ENCODE measurements around the gene EXOC6B. TPM values are rescaled to one million over a fixed set of nuclear protein-coding genes. Genes with fewer than 3 reads are reported as not detected.

The EXOC6B gene
- total and polyA plus RNA-seq, 8 donors = 22.1 to 30.8 (median 25.9) TPM

DNA sequence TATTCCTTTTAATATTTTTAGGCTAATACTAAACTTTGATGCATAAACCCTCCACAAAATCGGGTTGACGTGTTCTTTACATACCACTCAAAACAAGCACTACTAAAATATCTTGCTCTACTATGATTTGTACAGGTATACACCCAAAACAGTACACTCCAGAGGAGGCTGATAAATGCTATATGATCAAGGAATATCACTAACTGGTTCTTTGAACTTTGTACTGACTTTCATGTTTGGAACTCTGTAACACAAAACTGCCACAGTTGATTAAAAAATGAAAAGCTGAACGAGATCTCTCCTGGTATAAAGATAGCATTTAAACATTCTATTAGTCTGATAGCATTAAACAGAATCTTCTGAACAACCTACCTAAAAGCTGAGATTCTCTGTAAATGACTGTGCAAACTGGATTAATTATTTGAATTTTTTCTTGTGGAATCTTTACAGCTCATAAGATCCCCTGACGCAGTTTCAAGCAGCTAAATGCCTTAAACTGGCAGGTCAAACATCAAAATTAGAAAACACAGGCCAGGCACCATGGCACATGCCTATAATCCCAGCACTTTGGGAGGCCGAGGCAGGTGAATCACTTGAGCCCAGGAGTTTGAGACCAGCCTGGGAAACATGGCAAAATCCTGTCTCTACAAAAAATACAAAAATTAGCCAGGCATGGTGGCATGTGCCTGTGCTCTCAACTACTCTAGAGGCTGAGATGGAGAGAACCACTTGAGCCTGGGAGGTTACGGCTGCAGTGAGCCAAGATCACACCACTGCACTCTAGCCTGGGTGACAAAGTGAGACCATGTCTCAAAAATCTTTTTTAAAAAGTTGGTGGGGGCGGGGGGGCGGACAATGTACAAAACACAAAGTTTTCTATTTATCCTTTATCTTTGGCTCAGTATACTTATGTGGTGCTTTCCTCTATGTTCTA, 150.6 kb downstream of the EXOC6B start:
- intact Hi-C loops (cut with DNase I) = no loop called here
- ATAC-seq (peak; percentile 88), DNase-seq (no peak)
- H3K4me3 ChIP-seq = no peak overlapping the region
- no peaks in the 10 kb centered on the region for H3K36me3 ChIP-seq
- H3K4me1 ChIP-seq = no peaks in the 10 kb centered on the region
- H3K27me3 ChIP-seq = no peaks in the 10 kb centered on the region
- no peak overlapping the region for H3K27ac ChIP-seq
- no peaks in the 10 kb centered on the region for H3K9me3 ChIP-seq
- TF ChIP-seq, protein P1, sequence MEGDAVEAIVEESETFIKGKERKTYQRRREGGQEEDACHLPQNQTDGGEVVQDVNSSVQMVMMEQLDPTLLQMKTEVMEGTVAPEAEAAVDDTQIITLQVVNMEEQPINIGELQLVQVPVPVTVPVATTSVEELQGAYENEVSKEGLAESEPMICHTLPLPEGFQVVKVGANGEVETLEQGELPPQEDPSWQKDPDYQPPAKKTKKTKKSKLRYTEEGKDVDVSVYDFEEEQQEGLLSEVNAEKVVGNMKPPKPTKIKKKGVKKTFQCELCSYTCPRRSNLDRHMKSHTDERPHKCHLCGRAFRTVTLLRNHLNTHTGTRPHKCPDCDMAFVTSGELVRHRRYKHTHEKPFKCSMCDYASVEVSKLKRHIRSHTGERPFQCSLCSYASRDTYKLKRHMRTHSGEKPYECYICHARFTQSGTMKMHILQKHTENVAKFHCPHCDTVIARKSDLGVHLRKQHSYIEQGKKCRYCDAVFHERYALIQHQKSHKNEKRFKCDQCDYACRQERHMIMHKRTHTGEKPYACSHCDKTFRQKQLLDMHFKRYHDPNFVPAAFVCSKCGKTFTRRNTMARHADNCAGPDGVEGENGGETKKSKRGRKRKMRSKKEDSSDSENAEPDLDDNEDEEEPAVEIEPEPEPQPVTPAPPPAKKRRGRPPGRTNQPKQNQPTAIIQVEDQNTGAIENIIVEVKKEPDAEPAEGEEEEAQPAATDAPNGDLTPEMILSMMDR (IDR thresholded peaks at IDR 0.05) = no peak

DNA sequence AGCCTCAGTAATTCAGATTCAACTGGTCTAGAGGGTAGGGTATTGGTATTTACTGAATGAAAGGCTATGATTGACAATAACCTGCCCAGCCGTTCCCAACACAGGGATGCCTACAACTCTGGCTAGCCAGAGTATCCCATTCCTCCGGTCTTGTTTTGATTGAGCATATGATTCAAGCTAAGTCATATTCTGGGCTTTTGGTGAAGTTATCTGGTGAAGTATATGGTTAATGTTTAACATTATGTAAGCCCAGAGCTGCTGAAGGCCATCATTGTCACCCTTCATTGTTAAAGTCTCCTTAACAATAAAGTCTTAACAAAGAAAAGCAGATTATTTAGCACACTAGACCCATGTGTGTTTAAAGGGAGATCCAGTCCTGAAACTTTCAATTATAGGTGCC, 152.6 kb downstream of the EXOC6B start:
- TF ChIP-seq, protein P1 (IDR thresholded peaks at IDR 0.05) = no peak
- H3K4me3 ChIP-seq = no peak overlapping the region
- H3K4me1 ChIP-seq = no peaks in the 10 kb centered on the region
- intact Hi-C loops (cut with DNase I) = no loop called here
- H3K36me3 ChIP-seq = no peaks in the 10 kb centered on the region
- no peak overlapping the region for H3K27ac ChIP-seq
- no peak for DNase-seq
- no peaks in the 10 kb centered on the region for H3K9me3 ChIP-seq
- no peaks in the 10 kb centered on the region for H3K27me3 ChIP-seq
- no peak for ATAC-seq

DNA sequence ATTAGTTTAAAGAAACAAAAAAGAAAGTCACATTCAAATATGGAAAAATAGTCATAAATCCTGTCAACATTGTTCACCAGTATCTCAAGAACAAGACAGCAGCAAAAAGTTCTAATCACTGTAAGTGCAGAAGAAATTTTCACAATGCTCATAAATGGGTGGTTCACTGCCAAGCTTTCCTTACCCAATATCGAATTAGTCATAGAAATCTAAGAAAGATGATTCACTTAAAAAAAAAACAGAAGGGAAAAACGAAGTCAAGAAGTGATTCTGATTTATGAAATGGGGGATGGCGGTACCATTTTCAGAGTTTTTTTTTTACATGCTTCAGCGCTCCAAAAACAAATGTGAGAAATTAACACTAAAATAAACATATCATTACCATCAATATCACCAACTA, 156.7 kb downstream of the EXOC6B start:
- no peaks in the 10 kb centered on the region for H3K4me1 ChIP-seq
- TF ChIP-seq, protein P1 (IDR thresholded peaks at IDR 0.05) = no peak
- no peak for ATAC-seq
- intact Hi-C loops (cut with DNase I) = no loop called here
- no peak for DNase-seq
- H3K9me3 ChIP-seq = peaks cover 0 to 30% of the 10 kb centered on the region in 2 donors
- H3K27ac ChIP-seq = no peak overlapping the region
- H3K4me3 ChIP-seq = no peak overlapping the region
- no peaks in the 10 kb centered on the region for H3K36me3 ChIP-seq
- no peaks in the 10 kb centered on the region for H3K27me3 ChIP-seq

DNA sequence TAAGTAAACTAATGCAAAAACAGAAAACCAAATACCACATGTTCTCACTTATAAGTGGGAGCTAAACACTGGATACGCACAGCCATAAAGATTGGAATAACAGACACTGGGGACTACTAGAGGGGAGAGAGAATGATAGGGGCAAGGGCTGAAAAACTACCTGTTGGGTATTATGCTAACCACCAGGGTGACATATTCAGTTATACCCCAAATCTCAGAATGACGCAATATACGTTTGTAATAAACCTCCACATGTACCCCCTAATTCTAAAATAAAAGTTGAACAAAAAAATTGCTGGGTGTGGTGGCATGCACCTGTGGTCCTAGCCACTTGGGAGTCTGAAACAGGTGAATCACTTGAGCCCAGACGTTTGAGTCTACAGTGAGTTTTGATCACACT, 157.2 kb downstream of the EXOC6B start:
- TF ChIP-seq, protein P1 (IDR thresholded peaks at IDR 0.05) = no peak
- no peaks in the 10 kb centered on the region for H3K27me3 ChIP-seq
- no peaks in the 10 kb centered on the region for H3K4me1 ChIP-seq
- DNase-seq (no peak), ATAC-seq (no peak)
- H3K36me3 ChIP-seq = no peaks in the 10 kb centered on the region
- intact Hi-C loops (cut with DNase I) = no loop called here
- H3K4me3 ChIP-seq = no peak overlapping the region
- H3K9me3 ChIP-seq = peaks cover 0 to 30% of the 10 kb centered on the region in 2 donors
- H3K27ac ChIP-seq = no peak overlapping the region

DNA sequence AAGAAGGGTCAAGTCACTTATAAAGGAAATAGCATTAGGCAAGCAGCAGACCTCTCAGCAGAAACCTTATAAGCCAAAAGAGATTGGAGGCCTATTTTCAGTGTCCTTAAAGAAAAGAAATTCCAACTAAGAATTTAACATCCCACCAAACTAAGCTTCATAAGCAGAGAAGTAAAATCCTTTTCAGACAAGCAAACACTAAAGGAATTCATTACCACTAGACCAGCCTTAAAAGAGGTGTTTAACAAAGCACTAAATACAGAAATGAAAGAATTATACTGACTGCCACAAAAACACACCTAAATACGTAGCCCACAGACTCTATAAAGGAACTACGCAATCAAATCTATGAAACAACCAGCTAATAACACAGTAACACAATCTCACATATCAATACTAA, 160.4 kb downstream of the EXOC6B start:
- Histone ChIP-seq H3K36me3 (no peaks in the 10 kb centered on the region), H3K4me1 (no peaks in the 10 kb centered on the region), H3K4me3 (no peak overlapping the region), H3K27me3 (no peaks in the 10 kb centered on the region), H3K27ac (no peak overlapping the region), H3K9me3 (peaks cover 0 to 30% of the 10 kb centered on the region in 2 donors)
- intact Hi-C loops (cut with DNase I) = no loop called here
- TF ChIP-seq, protein P1 (IDR thresholded peaks at IDR 0.05) = no peak
- DNase-seq (no peak), ATAC-seq (no peak)
